Activated CD4-positive, alpha-beta T cell treated with anti-CD3 and anti-CD28 coated beads, Interleukin-2, amount 50 U/mL, for 48 hours (primary cell): Measurements from ENCODE around the gene RNU6-9.
"Not testable (repeated sequence)": the region's sequence is repeated elsewhere in the genome, so short reads cannot be mapped to it uniquely, and the experiment has no call there.

Experiments
- DNase-seq, 2 experiments: peaks; one replicate each; pipeline ENCODE4 v3.0.0-alpha.2; 2020

Gene RNU6-9

GRCh38 chr19:861756-862580, 31.3 kb upstream of the RNU6-9 start:
- DNase-seq, result peak; percentile 67 to 68

- peak; percentile 81 to 83 for DNase-seq
Measured at GRCh38 chr19:862581-863314, 30.5 kb upstream of the RNU6-9 start.

DNA sequence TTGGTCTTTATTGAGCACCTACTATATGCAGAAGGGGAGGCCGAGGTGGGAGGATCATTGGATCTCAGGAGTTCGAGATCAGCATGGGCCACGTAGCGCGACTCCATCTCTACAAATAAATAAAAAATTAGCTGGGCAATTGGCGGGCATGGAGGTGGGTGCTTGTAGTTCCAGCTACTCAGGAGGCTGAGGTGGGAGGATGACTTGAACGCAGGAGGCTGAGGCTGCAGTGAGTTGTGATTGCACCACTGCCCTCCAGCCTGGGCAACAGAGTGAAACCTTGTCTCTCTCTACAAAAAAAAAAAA, 30.0 kb upstream of the RNU6-9 start:
- DNase-seq, result no peak

GRCh38 chr19:866769-867300, 26.4 kb upstream of the RNU6-9 start:
- DNase-seq, result no peak

- DNase-seq, result no peak
Measured at GRCh38 chr19:867301-867793, 25.9 kb upstream of the RNU6-9 start.

GRCh38 chr19:867855-868457, 25.3 kb upstream of the RNU6-9 start:
- no peak for DNase-seq

GRCh38 chr19:868458-869244, 24.6 kb upstream of the RNU6-9 start:
- DNase-seq, result no peak

DNA sequence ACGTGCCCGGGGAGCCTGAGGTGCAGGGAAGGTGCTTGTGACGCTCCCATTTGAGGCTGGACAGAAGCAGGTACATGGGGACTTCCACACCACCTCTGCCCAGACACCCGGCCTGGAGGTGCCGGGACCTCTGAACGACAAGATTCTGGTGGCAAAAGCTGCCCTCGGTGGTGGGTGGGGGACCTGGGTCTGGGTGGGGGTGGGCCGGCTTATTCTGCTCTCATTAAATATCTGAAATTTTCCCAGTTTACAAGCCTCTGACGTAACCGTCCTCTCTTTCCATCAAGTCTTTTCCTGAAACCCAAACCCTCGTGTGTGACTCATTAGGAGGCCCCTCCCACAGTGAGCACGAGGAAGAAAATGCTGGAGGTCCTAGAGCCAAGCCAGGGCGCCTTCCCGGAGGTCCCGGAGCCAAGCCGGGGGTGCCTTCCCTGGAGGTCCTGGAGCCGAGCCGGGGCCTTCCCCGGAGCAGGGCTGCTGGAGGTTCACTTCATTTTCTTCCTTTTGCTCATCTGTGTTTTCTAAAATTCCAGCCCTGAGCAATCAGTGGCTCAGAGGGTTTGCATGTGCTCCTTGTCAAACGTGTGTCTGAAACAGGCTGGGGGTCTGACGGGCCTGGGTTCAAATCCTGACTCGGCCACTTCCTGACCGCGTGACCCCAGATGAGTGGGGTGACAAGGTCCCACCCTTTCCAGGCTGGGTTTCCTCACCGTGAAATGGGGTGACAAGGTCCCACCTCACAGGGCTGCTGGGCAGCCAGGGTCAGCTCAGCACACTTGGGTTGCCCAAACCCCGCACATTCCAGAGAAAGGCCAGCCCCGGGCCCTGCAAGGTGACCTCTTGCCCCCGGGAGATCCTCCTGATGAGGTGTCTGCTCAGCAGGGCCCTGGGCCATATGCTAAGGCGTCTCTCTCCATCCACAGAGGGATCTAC, 23.8 kb upstream of the RNU6-9 start:
- DNase-seq, result no peak

DNA sequence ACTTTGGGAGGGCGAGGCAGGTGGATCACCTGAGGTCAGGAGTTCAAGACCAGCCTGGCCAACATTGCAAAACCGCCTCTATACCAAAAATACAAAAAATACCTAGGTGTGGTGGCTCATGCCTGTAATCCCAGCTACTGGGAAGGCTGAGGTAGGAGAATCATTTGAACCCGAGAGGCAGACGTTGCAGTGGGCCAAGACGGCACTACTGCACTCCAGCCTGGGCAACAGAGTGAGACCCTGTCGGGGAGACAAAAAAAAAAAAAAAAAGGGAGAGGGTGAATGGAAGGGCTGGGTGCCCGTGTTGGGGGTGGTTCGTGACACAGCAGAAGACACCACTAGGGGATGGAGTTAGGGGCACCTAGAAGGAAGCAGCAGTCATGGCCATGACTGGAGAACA, 23.0 kb upstream of the RNU6-9 start:
- DNase-seq, result no peak

GRCh38 chr19:870963-871401, 22.3 kb upstream of the RNU6-9 start:
- no peak for DNase-seq

GRCh38 chr19:871446-872265, 21.6 kb upstream of the RNU6-9 start:
- peak in 1 of 2 experiments; percentile 21 for DNase-seq

GRCh38 chr19:872266-872951, 20.9 kb upstream of the RNU6-9 start:
- DNase-seq, result peak; percentile 85 to 89

GRCh38 chr19:873084-873483, 20.2 kb upstream of the RNU6-9 start:
- DNase-seq, result peak; percentile 71 to 76

DNA sequence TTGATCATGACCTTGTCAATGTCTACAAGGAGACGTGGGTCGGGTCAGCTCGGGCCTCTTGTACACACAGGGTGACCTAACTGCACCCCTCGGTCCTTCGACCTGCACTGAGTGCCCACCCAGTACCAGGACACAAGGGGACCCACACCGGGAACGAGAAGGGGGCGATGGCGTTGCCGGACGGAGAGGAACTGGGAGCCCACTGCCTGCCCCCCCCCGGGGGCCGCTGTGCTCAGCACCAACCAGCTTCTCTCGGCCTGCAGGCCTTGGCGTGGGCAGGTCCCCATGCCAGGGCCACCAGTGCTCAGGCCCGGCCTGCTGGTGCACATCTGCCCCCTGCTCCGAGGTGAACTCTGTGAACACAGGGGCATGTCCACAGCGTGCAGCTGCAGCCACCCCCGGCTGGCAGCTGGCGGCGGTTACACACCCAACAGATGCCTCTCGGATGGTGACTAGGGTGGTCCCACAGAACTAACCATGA, 19.7 kb upstream of the RNU6-9 start:
- no peak for DNase-seq

- DNase-seq, result no peak
Measured at GRCh38 chr19:875265-875879, 17.9 kb upstream of the RNU6-9 start.

DNA sequence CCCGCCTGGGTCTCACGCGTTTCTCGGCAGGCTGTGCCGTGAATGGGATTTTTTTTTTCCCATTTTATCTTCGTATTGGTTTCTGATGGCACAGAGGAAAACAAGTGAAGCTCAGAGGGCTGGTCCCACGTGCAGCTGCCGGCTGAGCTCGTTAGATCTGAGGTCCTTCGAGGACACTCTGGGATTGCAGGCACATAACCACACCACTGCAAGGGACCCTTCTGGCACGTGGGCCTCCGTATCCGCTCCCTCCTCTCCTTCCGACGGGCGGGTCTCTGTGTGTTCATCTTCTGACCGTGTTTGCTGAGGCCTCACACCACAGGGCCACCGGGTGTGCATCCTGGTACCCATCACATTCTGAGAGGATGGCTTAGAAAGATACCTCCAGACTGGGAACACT, 17.2 kb upstream of the RNU6-9 start:
- no peak for DNase-seq

- DNase-seq, result no peak
Measured at GRCh38 chr19:876780-877314, 16.4 kb upstream of the RNU6-9 start.

DNA sequence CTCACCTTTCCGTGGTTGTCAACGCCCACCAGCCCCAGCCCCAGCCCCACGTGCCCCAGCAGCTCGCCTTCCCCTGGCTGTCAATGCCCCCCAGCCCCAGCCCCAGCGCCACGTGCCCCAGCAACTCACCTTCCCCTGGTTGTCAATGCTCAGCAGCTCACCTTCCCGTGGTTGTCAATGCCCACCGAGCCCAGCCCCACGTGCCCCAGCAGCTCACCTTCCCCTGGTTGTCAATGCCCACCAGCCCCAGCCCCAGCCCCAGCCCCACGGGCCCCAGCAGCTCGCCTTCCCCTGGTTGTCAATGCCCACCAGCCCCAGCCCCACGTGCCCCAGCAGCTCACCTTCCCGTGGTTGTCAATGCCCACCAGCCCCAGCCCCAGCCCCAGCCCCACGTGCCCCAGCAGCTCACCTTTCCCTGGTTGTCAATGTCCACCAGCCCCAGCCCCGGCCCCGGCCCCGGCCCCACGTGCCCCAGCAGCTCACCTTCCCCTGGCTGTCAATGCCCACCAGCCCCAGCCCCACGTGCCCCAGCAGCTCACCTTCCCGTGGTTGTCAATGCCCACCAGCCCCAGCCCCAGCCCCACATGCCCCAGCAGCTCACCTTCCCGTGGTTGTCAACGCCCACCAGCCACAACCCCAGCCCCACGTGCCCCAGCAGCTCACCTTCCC, 15.2 kb upstream of the RNU6-9 start:
- not testable (repeated sequence) for DNase-seq
